Subcutaneous abdominal adipose tissue (tissue), 5 donors: Measurements from ENCODE around the gene CA10.

ENCODE experiments used
- H3K27ac ChIP-seq: one replicate; pipeline ENCODE4 v1.7.0; 2013; ENCODE audit warnings: low read depth, mild to moderate bottlenecking, inconsistent platforms, low read length, moderate library complexity
- H3K27me3 ChIP-seq, 5 donors: one replicate each; pipeline ENCODE4 v1.7.0; 2013; ENCODE audit warnings: low read length in 5 of 5, inconsistent platforms in 1 of 5; ENCODE audit not compliant: control insufficient read depth in 5 of 5, insufficient read depth in 4 of 5
- H3K36me3 ChIP-seq, 5 donors: one replicate each; pipeline ENCODE4 v1.7.0; 2013; ENCODE audit warnings: low read length in 5 of 5; ENCODE audit not compliant: control insufficient read depth in 5 of 5, insufficient read depth in 5 of 5
- H3K4me1 ChIP-seq, 5 donors: one replicate each; pipeline ENCODE4 v1.7.0; 2013; ENCODE audit warnings: low read length in 5 of 5, mild to moderate bottlenecking in 3 of 5, moderate library complexity in 1 of 5; ENCODE audit not compliant: control insufficient read depth in 5 of 5, insufficient read depth in 5 of 5
- H3K4me3 ChIP-seq, 5 donors: one replicate each; pipeline ENCODE4 v1.7.0; 2013; ENCODE audit warnings: low read length in 5 of 5, low read depth in 1 of 5
- H3K9ac ChIP-seq, 5 donors: one replicate each; pipeline ENCODE4 v1.7.0; 2013; ENCODE audit warnings: low read length in 5 of 5, mild to moderate bottlenecking in 4 of 5, moderate library complexity in 3 of 5
- H3K9me3 ChIP-seq, 5 donors: one replicate each; pipeline ENCODE4 v1.7.0; 2013; ENCODE audit warnings: low read length in 5 of 5; ENCODE audit not compliant: control insufficient read depth in 5 of 5
- donor health status: healthy.
- donor health status: healthy.
- donor health status: healthy.
- donor health status: healthy.
- donor health status: healthy.

Gene CA10

DNA sequence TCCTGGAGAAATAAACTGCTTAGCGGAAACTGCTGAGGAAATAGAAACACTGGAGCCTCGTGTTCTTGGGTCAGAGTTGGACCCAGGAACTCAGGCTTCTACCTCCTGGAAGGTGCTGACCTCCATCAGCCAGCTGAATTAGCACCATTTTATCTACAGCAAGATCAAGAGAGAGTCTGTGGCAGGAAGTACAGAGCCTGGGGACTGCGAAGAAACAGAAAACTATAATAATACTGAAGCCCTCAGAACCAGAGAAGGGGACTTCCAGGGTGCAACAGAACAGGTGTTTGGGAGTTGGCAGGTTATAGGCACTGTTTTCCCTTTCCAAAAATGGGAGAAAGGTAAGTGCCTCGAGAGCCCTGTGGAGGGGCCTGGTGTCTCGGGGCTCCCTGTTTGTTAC is 379.7 kb downstream of the CA10 start:
- Histone ChIP-seq H3K27me3 (no peaks in the 10 kb centered on the region), H3K9ac (no peak overlapping the region), H3K36me3 (no peaks in the 10 kb centered on the region)

DNA sequence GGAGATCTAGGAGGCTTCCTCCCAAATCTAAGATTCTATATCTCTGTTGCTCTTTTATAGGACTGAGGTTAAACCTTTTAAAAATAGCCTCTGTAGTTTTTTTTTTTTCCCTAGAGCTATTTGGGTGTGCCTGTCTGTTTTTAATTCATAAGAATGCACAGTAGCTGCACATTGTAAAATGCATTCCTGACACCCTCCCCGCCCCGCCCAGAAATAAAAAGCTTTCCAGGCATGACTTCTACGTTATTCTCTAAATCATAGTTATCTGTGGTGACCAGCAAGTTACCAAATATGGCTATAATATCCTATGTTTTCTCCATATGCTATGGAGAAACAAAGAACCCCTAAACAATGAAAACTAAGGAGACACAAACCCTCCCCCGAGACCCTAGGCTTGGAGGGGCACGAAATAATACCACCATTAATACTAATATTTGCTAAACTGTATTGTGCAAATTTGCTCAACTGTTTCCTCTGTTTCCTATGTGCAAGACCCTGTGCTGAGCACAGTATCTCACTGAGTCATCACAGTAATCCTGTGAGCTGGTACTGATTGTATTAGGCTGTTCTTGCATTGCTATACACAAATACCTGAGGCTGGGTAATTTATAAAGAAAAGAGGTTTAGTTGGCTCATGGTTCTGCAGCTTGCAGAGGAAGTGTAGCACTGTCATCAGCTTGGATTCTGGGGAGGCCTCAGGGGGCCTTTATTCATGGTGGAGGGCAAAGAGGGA is 388.3 kb downstream of the CA10 start:
- Histone ChIP-seq H3K27me3 (peaks cover 0 to 11% (median 7%) of the 10 kb centered on the region in 5 donors), H3K4me3 (no peak overlapping the region), H3K27ac (no peak overlapping the region), H3K9me3 (no peaks in the 10 kb centered on the region), H3K4me1 (no peaks in the 10 kb centered on the region), H3K9ac (no peak overlapping the region), H3K36me3 (no peaks in the 10 kb centered on the region)

More for the DNA sequence above, 379.7 kb downstream of the CA10 start:
- Histone ChIP-seq H3K4me1 (no peaks in the 10 kb centered on the region), H3K27ac (no peak overlapping the region), H3K4me3 (no peak overlapping the region), H3K9me3 (peaks cover 0 to 4% (median 0%) of the 10 kb centered on the region in 5 donors)

DNA sequence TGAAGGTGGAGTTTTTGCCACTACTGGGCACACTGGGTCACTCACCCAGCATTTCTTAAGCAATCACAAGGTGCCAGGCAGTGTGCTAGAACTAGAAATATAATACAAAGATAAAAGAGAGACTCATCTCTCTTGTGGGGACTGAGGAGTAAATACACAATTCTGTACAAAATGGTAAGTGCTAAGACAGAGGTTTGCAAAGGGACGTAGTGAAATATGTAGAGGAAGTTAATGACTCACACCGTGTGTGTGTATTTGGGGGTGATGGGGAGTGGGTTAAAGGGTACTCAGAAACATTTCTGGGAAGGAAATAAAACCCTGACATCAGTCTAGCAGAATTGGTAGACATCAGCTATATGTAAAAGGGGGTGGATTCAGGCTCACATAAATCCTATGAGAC is 389.3 kb downstream of the CA10 start:
- no peak overlapping the region for H3K4me3 ChIP-seq
- no peaks in the 10 kb centered on the region for H3K36me3 ChIP-seq
- peaks cover 0 to 11% (median 7%) of the 10 kb centered on the region in 5 donors for H3K27me3 ChIP-seq
- H3K4me1 ChIP-seq, result no peaks in the 10 kb centered on the region
- H3K27ac ChIP-seq, result no peak overlapping the region
- H3K9me3 ChIP-seq, result no peaks in the 10 kb centered on the region
- H3K9ac ChIP-seq, result no peak overlapping the region

DNA sequence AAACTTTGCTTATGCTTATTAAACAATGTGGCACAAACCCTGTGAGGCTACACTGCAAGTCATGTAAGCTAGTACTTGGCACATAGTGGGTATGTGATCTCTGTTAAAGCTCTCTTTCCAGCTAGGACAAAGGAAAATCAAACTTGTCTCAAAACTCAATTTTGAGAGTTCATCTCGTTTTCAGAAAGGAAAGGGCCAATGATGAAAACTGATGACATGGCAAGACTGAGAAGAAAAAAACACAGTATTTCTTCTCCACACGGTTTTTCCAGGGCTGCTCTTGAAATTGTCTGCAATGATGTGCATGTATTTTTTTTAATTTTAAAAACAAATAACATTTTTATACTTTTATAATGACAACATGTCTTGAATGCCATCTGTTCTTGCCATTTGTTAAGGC is 389.8 kb downstream of the CA10 start:
- Histone ChIP-seq H3K4me3 (no peak overlapping the region), H3K9ac (no peak overlapping the region), H3K36me3 (no peaks in the 10 kb centered on the region), H3K4me1 (no peaks in the 10 kb centered on the region), H3K9me3 (no peaks in the 10 kb centered on the region), H3K27me3 (peaks cover 0 to 11% (median 7%) of the 10 kb centered on the region in 5 donors), H3K27ac (no peak overlapping the region)

DNA sequence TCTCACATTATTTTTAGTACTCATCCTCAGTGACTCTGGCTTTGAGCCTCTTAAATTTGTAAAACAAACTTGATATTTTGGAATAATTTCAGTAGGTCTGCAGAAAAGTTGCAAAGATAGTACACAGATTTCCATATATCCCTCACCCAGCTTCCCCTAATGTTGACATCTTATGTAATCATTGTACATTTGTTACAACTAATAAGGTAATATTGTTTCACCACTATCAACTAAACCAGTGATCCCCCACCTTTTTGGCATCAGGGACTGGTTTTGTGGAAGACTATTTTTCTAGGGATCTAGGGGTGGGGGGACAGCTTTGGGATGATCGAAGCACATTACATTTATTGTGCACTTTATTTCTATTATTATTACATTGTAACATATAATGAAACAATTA is 391.2 kb downstream of the CA10 start:
- Histone ChIP-seq H3K27ac (no peak overlapping the region), H3K36me3 (no peaks in the 10 kb centered on the region), H3K4me3 (no peak overlapping the region), H3K9me3 (no peaks in the 10 kb centered on the region), H3K27me3 (peaks cover 0 to 11% (median 7%) of the 10 kb centered on the region in 5 donors), H3K4me1 (no peaks in the 10 kb centered on the region), H3K9ac (no peak overlapping the region)

DNA sequence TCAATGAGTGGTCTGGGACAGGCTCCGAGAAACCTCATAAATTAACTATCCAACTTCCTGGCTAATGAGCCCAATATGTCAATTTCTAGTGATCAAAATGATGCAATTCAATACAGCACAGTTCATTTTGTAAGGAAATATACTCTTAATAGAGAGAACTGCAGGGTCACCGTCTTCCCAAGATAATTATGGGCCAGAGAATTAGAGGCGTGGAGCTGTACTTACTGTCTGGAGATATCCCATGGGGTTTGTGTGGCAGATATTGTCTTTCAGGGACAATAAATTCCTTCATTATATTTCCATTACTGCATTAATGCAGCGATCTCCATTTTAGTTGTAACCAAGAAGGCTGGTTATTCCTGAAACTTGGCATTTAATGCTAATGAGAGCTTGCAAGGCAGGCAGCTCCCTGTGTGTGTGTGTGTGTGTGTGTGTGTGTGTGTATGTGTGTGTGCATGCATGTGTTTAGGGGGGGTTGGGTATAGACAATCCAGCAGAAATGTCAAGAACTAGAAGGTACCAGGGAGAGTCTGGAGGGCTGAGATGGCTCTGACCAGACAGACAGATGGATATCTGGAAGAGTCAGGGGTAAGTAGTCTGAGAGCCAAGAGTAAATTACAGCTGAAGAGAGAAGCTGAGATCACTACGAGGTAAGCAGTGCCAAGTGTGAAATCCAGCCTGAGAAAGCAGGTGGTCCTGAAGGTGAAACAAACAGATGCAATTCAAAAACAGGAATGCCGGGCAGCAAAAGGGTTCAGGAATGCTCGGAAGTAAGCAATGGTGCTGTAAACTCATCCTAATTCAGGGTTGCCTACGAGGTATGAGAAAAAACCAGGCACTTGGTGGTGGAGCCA is 393.0 kb downstream of the CA10 start:
- Histone ChIP-seq H3K27ac (no peak overlapping the region), H3K9me3 (no peaks in the 10 kb centered on the region), H3K36me3 (no peaks in the 10 kb centered on the region), H3K27me3 (peaks cover 0 to 11% (median 4%) of the 10 kb centered on the region in 5 donors), H3K9ac (no peak overlapping the region), H3K4me3 (no peak overlapping the region), H3K4me1 (no peaks in the 10 kb centered on the region)

DNA sequence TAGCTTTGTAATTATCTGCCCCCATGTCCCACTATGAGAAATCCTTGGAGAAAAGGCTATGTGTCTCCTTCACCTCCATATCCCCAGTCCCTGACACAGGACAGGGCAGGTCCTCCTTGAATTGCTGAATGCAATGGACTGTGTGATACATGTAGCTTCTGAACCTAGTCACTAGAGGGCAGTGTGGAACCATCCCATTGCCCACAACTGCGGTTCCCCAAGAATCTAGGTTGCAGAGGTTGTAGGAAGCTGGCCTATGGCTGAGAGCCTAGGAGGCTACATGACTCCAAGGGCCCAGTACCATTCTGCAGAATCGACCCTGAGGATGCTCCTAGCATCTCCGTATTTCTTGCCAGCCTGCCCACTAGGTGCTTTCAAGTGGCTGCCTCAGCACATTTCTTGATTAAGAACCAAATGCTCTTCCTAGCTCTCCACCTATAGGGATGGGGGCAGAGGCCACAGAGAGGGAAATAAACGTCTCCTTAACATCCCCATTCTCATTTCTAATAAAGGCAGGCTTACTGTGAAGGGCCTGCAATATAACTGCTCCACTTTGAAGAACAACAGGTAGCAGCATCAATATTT is 394.0 kb downstream of the CA10 start:
- H3K27me3 ChIP-seq, result peaks cover 0 to 11% (median 4%) of the 10 kb centered on the region in 5 donors
- H3K4me1 ChIP-seq, result no peaks in the 10 kb centered on the region
- H3K4me3 ChIP-seq, result no peak overlapping the region
- no peak overlapping the region for H3K27ac ChIP-seq
- no peak overlapping the region for H3K9ac ChIP-seq
- no peaks in the 10 kb centered on the region for H3K36me3 ChIP-seq
- no peaks in the 10 kb centered on the region for H3K9me3 ChIP-seq

DNA sequence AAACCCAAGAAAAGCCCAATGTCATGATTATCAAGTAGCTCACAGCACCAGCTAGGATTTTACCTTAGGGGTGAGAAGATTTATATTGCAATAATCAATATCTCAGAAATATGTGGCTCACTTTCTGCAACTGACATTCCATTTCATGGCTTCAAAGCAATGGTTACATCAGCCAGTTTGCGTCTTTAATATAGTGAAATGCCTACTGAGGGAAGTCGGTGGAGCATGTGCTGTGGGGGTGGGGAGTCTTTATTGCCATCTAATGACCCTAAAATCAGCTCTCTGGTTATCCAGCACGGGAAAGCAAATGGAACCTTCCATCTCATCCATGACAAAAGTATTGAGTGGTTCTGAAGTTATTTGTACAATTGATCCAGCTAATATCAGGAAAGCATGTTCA is 395.5 kb downstream of the CA10 start:
- Histone ChIP-seq H3K4me3 (no peak overlapping the region), H3K36me3 (no peaks in the 10 kb centered on the region), H3K4me1 (no peaks in the 10 kb centered on the region), H3K27ac (no peak overlapping the region), H3K27me3 (peaks cover 0 to 11% (median 4%) of the 10 kb centered on the region in 5 donors), H3K9ac (no peak overlapping the region), H3K9me3 (no peaks in the 10 kb centered on the region)

DNA sequence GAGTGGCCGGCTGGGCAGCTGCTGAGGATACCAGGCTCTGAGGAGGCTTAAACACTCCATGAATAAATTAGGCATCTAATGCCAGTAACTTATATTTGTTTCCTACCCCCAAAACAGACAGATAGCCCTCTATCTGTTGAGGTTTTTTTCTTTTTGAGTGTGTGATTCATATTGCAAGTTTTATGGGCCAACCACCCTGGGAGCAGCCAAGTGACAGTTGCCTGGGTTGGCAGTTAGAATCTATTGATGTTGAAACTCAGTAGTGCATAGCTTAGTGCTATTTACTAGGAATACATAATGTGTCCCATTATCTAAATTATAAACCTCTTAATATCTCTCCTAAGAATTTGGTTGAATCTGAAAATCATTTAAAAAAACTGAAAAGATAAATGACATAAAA is 397.4 kb downstream of the CA10 start:
- H3K4me1 ChIP-seq, result no peaks in the 10 kb centered on the region
- H3K9ac ChIP-seq, result no peak overlapping the region
- H3K27me3 ChIP-seq, result peaks cover 0 to 9% (median 4%) of the 10 kb centered on the region in 5 donors
- no peaks in the 10 kb centered on the region for H3K9me3 ChIP-seq
- no peak overlapping the region for H3K27ac ChIP-seq
- no peak overlapping the region for H3K4me3 ChIP-seq
- H3K36me3 ChIP-seq, result no peaks in the 10 kb centered on the region

DNA sequence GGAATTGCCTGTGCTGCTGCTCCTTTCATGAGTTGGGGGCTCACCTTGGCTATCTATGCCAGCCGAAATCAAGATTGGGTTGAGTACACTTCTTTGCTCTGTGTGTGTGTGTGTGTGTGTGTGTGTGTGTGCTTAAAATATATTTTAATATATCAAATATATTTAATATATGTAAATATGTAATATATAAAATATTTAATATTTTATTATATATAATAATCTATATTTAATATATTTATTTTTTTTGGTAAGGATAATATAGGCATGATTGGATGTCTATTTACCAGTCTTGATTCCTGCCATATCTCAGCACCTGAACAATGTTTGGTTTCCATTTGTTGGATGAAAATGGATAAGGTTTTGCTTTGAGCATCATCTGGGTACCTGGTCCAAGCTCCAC is 399.3 kb downstream of the CA10 start:
- Histone ChIP-seq H3K9me3 (no peaks in the 10 kb centered on the region), H3K9ac (no peak overlapping the region), H3K36me3 (no peaks in the 10 kb centered on the region), H3K4me3 (no peak overlapping the region), H3K4me1 (no peaks in the 10 kb centered on the region), H3K27ac (no peak overlapping the region), H3K27me3 (no peaks in the 10 kb centered on the region)
